ENCODE data around the gene PRRT2.
"Not testable (repeated sequence)": the region's sequence is repeated elsewhere in the genome, so short reads cannot be mapped to it uniquely, and the experiment has no call there.

Gene PRRT2

GRCh38 chr16:29790949-29791844, 20.8 kb upstream of the PRRT2 start:
- peak; percentile 31 for DNase-seq

GRCh38 chr16:29791845-29792807, 19.9 kb upstream of the PRRT2 start:
- no peak for DNase-seq

- not testable (repeated sequence) for DNase-seq
Measured at GRCh38 chr16:29793153-29793552, 18.8 kb upstream of the PRRT2 start.

GRCh38 chr16:29794231-29794710, 17.7 kb upstream of the PRRT2 start:
- no peak for DNase-seq

GRCh38 chr16:29802416-29802935, 9.5 kb upstream of the PRRT2 start:
- DNase-seq: no peak

GRCh38 chr16:29804020-29804419, 8.0 kb upstream of the PRRT2 start:
- no peak for DNase-seq

- DNase-seq: peak; percentile 19
Measured at GRCh38 chr16:29804455-29805231, 7.3 kb upstream of the PRRT2 start.

- DNase-seq: peak; percentile 98
Measured at GRCh38 chr16:29805232-29806098, 6.5 kb upstream of the PRRT2 start.

- no peak for DNase-seq
Measured at GRCh38 chr16:29806099-29806579, 5.9 kb upstream of the PRRT2 start, which contains the start of gene MAZ. Gene MAZ (plus strand): TSS chr16:29806529. CDS start chr16:29806702, 173 bp downstream.

- peak; percentile 79 for DNase-seq
Measured at GRCh38 chr16:29806641-29807425, 5.2 kb upstream of the PRRT2 start.

GRCh38 chr16:29807426-29808218, 4.4 kb upstream of the PRRT2 start:
- peak; percentile 95 for DNase-seq

GRCh38 chr16:29808219-29808900, 3.6 kb upstream of the PRRT2 start:
- DNase-seq: peak; percentile 48

GRCh38 chr16:29809031-29809747, 2.8 kb upstream of the PRRT2 start:
- DNase-seq: no peak

GRCh38 chr16:29809850-29810698, 1.9 kb upstream of the PRRT2 start:
- DNase-seq: peak; percentile 54

- no peak for DNase-seq
Measured at GRCh38 chr16:29810699-29811169, 1.3 kb upstream of the PRRT2 start.

GRCh38 chr16:29811170-29811895, 660 bp upstream of the PRRT2 start:
- peak; percentile 92 for DNase-seq

All from activated CD4-positive, alpha-beta T cell treated with anti-CD3 and anti-CD28 coated beads, Interleukin-10, Interleukin-2, amounts not matched to agents 100 ng/mL and 50 ng/mL, durations not matched to agents 16 hours and 8 hours (primary cell).